Erythroblast (primary cell): ENCODE results near the gene ARHGEF1.

Experiments
- GATA1 ChIP-seq: IDR thresholded peaks from 2 replicates; pipeline ENCODE4 v1.6.1; 2011; ENCODE audit warnings: low read depth, mild to moderate bottlenecking, control low read depth, low read length, moderate library complexity
- POLR2A ChIP-seq: IDR thresholded peaks from 2 replicates; pipeline ENCODE4 v1.6.1; 2011; ENCODE audit warnings: mild to moderate bottlenecking, low read length

GRCh38 chr19:41844601-41845000 is 38.4 kb upstream of the ARHGEF1 start, which contains the start of gene LYPD4:
- TF ChIP-seq POLR2A (no peak), GATA1 (no peak)
